Omental fat pad (tissue), 4 donors: Measurements from ENCODE around the gene UBE2I. TPM values are rescaled to one million over a fixed set of nuclear protein-coding genes. Genes with fewer than 3 reads are reported as not detected.
"Not testable (repeated sequence)": the region's sequence is repeated elsewhere in the genome, so short reads cannot be mapped to it uniquely, and the experiment has no call there.

Source experiments
- ATAC-seq: fragments of 150-250 bp; one replicate; pipeline ENCODE4 v1.9.1; 2016; ENCODE audit warnings: mild to moderate bottlenecking, moderate library complexity; ENCODE audit not compliant: low FRiP score
- DNase-seq: peaks from one replicate; pipeline ENCODE4 v3.0.0-alpha.2; 2019; ENCODE audit warnings: low spot score
- CTCF ChIP-seq, 3 donors: fragments of 450-650 bp; IDR thresholded peaks; one replicate each; pipeline ENCODE4 v1.5.1; 2016 to 2017; ENCODE audit warnings: antibody characterized with exemption in 3 of 3, mild to moderate bottlenecking in 3 of 3, moderate library complexity in 2 of 3
- total RNA-seq, 4 donors: library from RNA; depleted of rRNA; stranded (reverse); fragments of >200 nt; gene quantifications; one replicate each; pipeline ENCODE4 v1.1.0, GENCODE V29; 2016

The UBE2I gene
- total RNA-seq, 4 donors from 2014 or later = 50.9 to 94.9 (median 72.5) TPM

- TF ChIP-seq CTCF (IDR thresholded peaks at IDR 0.05) = no peak
- DNase-seq (no peak), ATAC-seq (no peak)
Measured at GRCh38 chr16:1288813-1289476, 20.5 kb upstream of the UBE2I start.

- TF ChIP-seq CTCF (IDR thresholded peaks at IDR 0.05) = no peak
- ATAC-seq (no peak), DNase-seq (no peak)
Measured at GRCh38 chr16:1289477-1289866, 20.0 kb upstream of the UBE2I start.

- ATAC-seq (no peak), DNase-seq (no peak)
- TF ChIP-seq CTCF (IDR thresholded peaks at IDR 0.05) = no peak
Measured at GRCh38 chr16:1290063-1290501, 19.4 kb upstream of the UBE2I start.

GRCh38 chr16:1290860-1291575, 18.4 kb upstream of the UBE2I start:
- TF ChIP-seq CTCF (IDR thresholded peaks at IDR 0.05) = no peak
- DNase-seq (no peak), ATAC-seq (no peak)

- ATAC-seq = no peak
- no peak for TF ChIP-seq CTCF (IDR thresholded peaks at IDR 0.05)
- DNase-seq = no peak
Measured at GRCh38 chr16:1291576-1291974, 17.9 kb upstream of the UBE2I start.

- DNase-seq, ATAC-seq: not testable (repeated sequence)
Measured at GRCh38 chr16:1292208-1292607, 17.2 kb upstream of the UBE2I start.

GRCh38 chr16:1292808-1293207, 16.6 kb upstream of the UBE2I start:
- ATAC-seq = not testable (repeated sequence)

More at GRCh38 chr16:1292808-1293207, 16.6 kb upstream of the UBE2I start:
- DNase-seq = not testable (repeated sequence)
